CD4-positive, alpha-beta memory T cell (primary cell): ENCODE data around the gene PLCL1. TPM values are rescaled to one million over a fixed set of nuclear protein-coding genes. Genes with fewer than 3 reads are reported as not detected.
A peak's percentile ranks its signal among the peaks of the same experiment; 100 is the strongest.

Experiments
- CTCF ChIA-PET: fragments of 350-600 bp; sonication (Branson Sonifier 250); formaldehyde crosslinking; loops from one replicate; lab custom pipeline; 2021; ENCODE audit warnings: inconsistent platforms; ENCODE audit not compliant: partially characterized antibody; lab: Charles Lee
- POLR2A ChIA-PET: fragments of 350-600 bp; sonication (Branson Sonifier 250); formaldehyde crosslinking; loops from one replicate; lab custom pipeline; 2021; ENCODE audit not compliant: partially characterized antibody; lab: Charles Lee
- DNase-seq, 5 donors: peaks; one replicate each; pipeline versions ENCODE4 v3.0.0 to v3.0.0-alpha.2; 2020 to 2022; ENCODE audit warnings: mixed read lengths in 1 of 5
- H3K27ac ChIP-seq: one replicate; pipeline ENCODE4 v1.7.0; 2013; ENCODE audit warnings: low read depth, low read length
- H3K27me3 ChIP-seq: 2 replicates; pipeline ENCODE4 v1.7.0; 2013; ENCODE audit warnings: mild to moderate bottlenecking, low read length, moderate library complexity; ENCODE audit not compliant: insufficient read depth
- H3K36me3 ChIP-seq: 2 replicates; pipeline ENCODE4 v1.7.0; 2013; ENCODE audit warnings: mild to moderate bottlenecking, low read length, moderate library complexity; ENCODE audit not compliant: insufficient read depth
- H3K4me1 ChIP-seq: 2 replicates; pipeline ENCODE4 v1.7.0; 2013; ENCODE audit warnings: mild to moderate bottlenecking, low read length, moderate library complexity; ENCODE audit not compliant: insufficient read depth
- H3K4me3 ChIP-seq, 2 donors: one replicate each; pipeline ENCODE4 v1.7.0; 2013; ENCODE audit warnings: low read length in 2 of 2, mild to moderate bottlenecking in 1 of 2
- H3K9me3 ChIP-seq, 2 donors: one replicate each; pipeline ENCODE4 v1.7.0; 2013; ENCODE audit warnings: low read length in 2 of 2, control low read depth in 1 of 2; ENCODE audit not compliant: control insufficient read depth in 1 of 2
- H3K27ac Mint-ChIP-seq, 7 donors: one replicate each; pipeline ENCODE4 v1.8.0; 2020 to 2021; ENCODE audit warnings: mixed read lengths in 7 of 7, mild to moderate bottlenecking in 6 of 7, inconsistent platforms in 3 of 7, moderate library complexity in 3 of 7
- H3K27me3 Mint-ChIP-seq, 2 donors: one replicate each; pipeline ENCODE4 v1.8.0; 2020 to 2021; ENCODE audit warnings: mixed read lengths in 2 of 2
- H3K36me3 Mint-ChIP-seq, 2 donors: one replicate each; pipeline ENCODE4 v1.8.0; 2020 to 2021; ENCODE audit warnings: mixed read lengths in 2 of 2, inconsistent platforms in 1 of 2, mild to moderate bottlenecking in 1 of 2
- H3K4me1 Mint-ChIP-seq, 4 donors: one replicate each; pipeline ENCODE4 v1.8.0; 2020 to 2021; ENCODE audit warnings: mixed read lengths in 4 of 4, mild to moderate bottlenecking in 1 of 4
- H3K4me3 Mint-ChIP-seq, 8 donors: one replicate each; pipeline ENCODE4 v1.8.0; 2020 to 2021; ENCODE audit warnings: mixed read lengths in 8 of 8, mild to moderate bottlenecking in 7 of 8, moderate library complexity in 6 of 8, inconsistent platforms in 3 of 8
- H3K9me3 Mint-ChIP-seq, 8 donors: one replicate each; pipeline ENCODE4 v1.8.0; 2020 to 2021; ENCODE audit warnings: mixed read lengths in 8 of 8, mild to moderate bottlenecking in 5 of 8, inconsistent platforms in 3 of 8, moderate library complexity in 1 of 8
- intact Hi-C: fragments of 100-400 bp; cut with micrococcal nuclease; formaldehyde crosslinking; loops from one replicate; pipeline ENCODE4 v1.15.1; 2023
- polyA plus RNA-seq, 2 donors: library from polyadenylated mRNA; unstranded; fragments of 300-500 nt; fragmentation: Illumina TruSeq; gene quantifications; one replicate each; pipeline ENCODE4 v1.2.3, GENCODE V29; 2021
- total RNA-seq, 2 experiments: library from RNA; stranded (reverse); gene quantifications; one replicate each; pipeline ENCODE4 v1.2.3, GENCODE V29; 2021

PLCL1 gene
- total and polyA plus RNA-seq, 4 experiments from 2014 or later, result 5.5 to 17.6 (median 12.4) TPM

- H3K4me1 Mint-ChIP-seq, result peaks cover 46 to 71% (median 56%) of the 10 kb centered on the region in 4 donors
- ChIA-PET POLR2A (interaction anchor here (0.9 to 1.3 kb wide), 2 partner anchors 19 to 288 kb away, joined by 3 read pairs; no protein-coding TSS in a partner anchor), CTCF (interaction anchor here (0.8 to 4.1 kb wide), 21 partner anchors 9 to 446 kb away, joined by 3 to 27 read pairs (median 5); no protein-coding TSS in a partner anchor)
- Histone ChIP-seq H3K27ac (no peak overlapping the region), H3K36me3 (no peaks in the 10 kb centered on the region), H3K4me1 (peaks cover 45% of the 10 kb centered on the region), H3K4me3 (no peak overlapping the region), H3K9me3 (no peaks in the 10 kb centered on the region), H3K27me3 (no peaks in the 10 kb centered on the region)
- H3K9me3 Mint-ChIP-seq, result peaks cover 0 to 2% (median 0%) of the 10 kb centered on the region in 8 donors
- DNase-seq, result no peak
- no peaks in the 10 kb centered on the region for H3K36me3 Mint-ChIP-seq
- no peak overlapping the region for H3K4me3 Mint-ChIP-seq
- H3K27ac Mint-ChIP-seq, result no peak overlapping the region
- H3K27me3 Mint-ChIP-seq, result no peaks in the 10 kb centered on the region
- intact Hi-C loops, result loop anchor here (1.0 kb wide), 2 partner anchors 203 to 276 kb away; no protein-coding TSS in a partner anchor
These were observed 46.6 kb downstream of the PLCL1 start for GRCh38 chr2:197850882-197851450.

- no peaks in the 10 kb centered on the region for H3K36me3 ChIP-seq
- DNase-seq, result no peak
- Mint-ChIP-seq H3K27me3 (no peaks in the 10 kb centered on the region), H3K27ac (no peak overlapping the region), H3K4me3 (peak overlapping the region in 1 of 8 donors; percentile 1), H3K9me3 (peaks cover 0 to 2% (median 0%) of the 10 kb centered on the region in 8 donors), H3K36me3 (no peaks in the 10 kb centered on the region), H3K4me1 (peaks cover 45 to 70% (median 56%) of the 10 kb centered on the region in 4 donors)
- H3K4me3 ChIP-seq, result no peak overlapping the region
- H3K27me3 ChIP-seq, result no peaks in the 10 kb centered on the region
- H3K9me3 ChIP-seq, result no peaks in the 10 kb centered on the region
- intact Hi-C loops, result loop anchor here (1.0 kb wide), 2 partner anchors 203 to 276 kb away; no protein-coding TSS in a partner anchor
- H3K27ac ChIP-seq, result no peak overlapping the region
- ChIA-PET POLR2A (interaction anchor here (1.3 kb wide), 1 partner anchor 18 kb away, joined by 3 read pairs; no protein-coding TSS in a partner anchor), CTCF (interaction anchor here (0.8 to 4.1 kb wide), 22 partner anchors 9 to 446 kb away, joined by 3 to 27 read pairs (median 4); no protein-coding TSS in a partner anchor)
- H3K4me1 ChIP-seq, result peaks cover 44% of the 10 kb centered on the region
These were observed 47.1 kb downstream of the PLCL1 start for GRCh38 chr2:197851451-197851850.

GRCh38 chr2:197852108-197852507, 47.7 kb downstream of the PLCL1 start:
- Histone ChIP-seq H3K27me3 (no peaks in the 10 kb centered on the region), H3K27ac (no peak overlapping the region), H3K36me3 (no peaks in the 10 kb centered on the region), H3K4me1 (peaks cover 38% of the 10 kb centered on the region), H3K9me3 (no peaks in the 10 kb centered on the region), H3K4me3 (no peak overlapping the region)
- H3K27me3 Mint-ChIP-seq, result no peaks in the 10 kb centered on the region
- H3K9me3 Mint-ChIP-seq, result peaks cover 0 to 2% (median 0%) of the 10 kb centered on the region in 8 donors
- ChIA-PET CTCF (interaction anchor here (0.7 to 4.1 kb wide), 15 partner anchors 12 to 444 kb away, joined by 3 to 27 read pairs (median 6); no protein-coding TSS in a partner anchor), POLR2A (no interaction called here)
- H3K4me3 Mint-ChIP-seq, result no peak overlapping the region
- intact Hi-C loops, result no loop called here
- H3K36me3 Mint-ChIP-seq, result no peaks in the 10 kb centered on the region
- DNase-seq, result no peak
- H3K27ac Mint-ChIP-seq, result peak overlapping the region in 1 of 7 donors; percentile 1
- peaks cover 42 to 68% (median 52%) of the 10 kb centered on the region in 4 donors for H3K4me1 Mint-ChIP-seq

- Histone ChIP-seq H3K27ac (no peak overlapping the region), H3K4me1 (peaks cover 32% of the 10 kb centered on the region), H3K9me3 (no peaks in the 10 kb centered on the region), H3K27me3 (no peaks in the 10 kb centered on the region), H3K36me3 (no peaks in the 10 kb centered on the region), H3K4me3 (no peak overlapping the region)
- CTCF ChIA-PET, result interaction anchor here (1.8 to 4.1 kb wide), 2 partner anchors 200 to 274 kb away, joined by 4 to 27 read pairs; no protein-coding TSS in a partner anchor
- H3K4me1 Mint-ChIP-seq, result peaks cover 34 to 62% (median 45%) of the 10 kb centered on the region in 4 donors
- no peak for DNase-seq
- H3K36me3 Mint-ChIP-seq, result peaks cover 2 to 4% of the 10 kb centered on the region in 2 donors
- no peak overlapping the region for H3K27ac Mint-ChIP-seq
- no peak overlapping the region for H3K4me3 Mint-ChIP-seq
- H3K9me3 Mint-ChIP-seq, result peaks cover 0 to 13% (median under 1%) of the 10 kb centered on the region in 8 donors
- POLR2A ChIA-PET, result interaction anchor here (1.4 to 1.5 kb wide), 2 partner anchors 15 to 48 kb away, joined by 3 to 4 read pairs; no protein-coding TSS in a partner anchor
- intact Hi-C loops, result no loop called here
- no peaks in the 10 kb centered on the region for H3K27me3 Mint-ChIP-seq
These were observed 49.2 kb downstream of the PLCL1 start for GRCh38 chr2:197853549-197853948.

DNA sequence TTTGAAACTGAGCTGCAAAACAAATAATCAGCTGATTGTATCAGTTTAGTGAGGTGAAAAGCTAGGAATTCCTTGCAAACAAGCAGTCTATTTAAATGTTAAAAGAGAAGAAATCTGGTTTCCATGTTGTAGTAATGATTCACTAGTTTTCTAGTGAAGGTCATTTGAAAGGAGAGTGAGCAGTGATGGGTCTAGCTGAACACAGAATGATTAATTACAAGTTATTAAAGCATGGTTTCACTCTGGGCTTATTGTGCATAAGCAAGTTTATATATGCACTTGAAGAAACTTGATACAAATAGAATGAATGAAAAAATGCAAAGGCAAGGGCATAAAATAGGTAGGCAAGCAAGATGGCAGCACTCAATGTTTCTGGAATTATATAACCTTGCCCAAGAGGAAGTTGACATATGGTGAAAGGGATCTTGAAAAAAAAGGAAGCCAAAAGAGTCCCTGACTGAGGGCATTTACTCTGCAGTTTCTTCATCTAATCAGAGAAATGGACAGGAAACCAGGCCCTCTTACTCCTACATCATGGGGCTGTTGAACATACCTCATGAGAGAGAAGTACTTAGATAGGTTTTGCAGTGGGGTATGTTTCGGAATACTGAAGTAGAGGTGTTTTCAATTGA, 53.2 kb downstream of the PLCL1 start:
- ChIA-PET CTCF (interaction anchor here (0.9 to 1.4 kb wide), 4 partner anchors 9 to 103 kb away, joined by 3 read pairs; no protein-coding TSS in a partner anchor), POLR2A (interaction anchor here (0.9 to 1.4 kb wide), 2 partner anchors 10 to 12 kb away, joined by 3 to 4 read pairs; no protein-coding TSS in a partner anchor)
- H3K36me3 ChIP-seq, result no peaks in the 10 kb centered on the region
- Mint-ChIP-seq H3K4me3 (peak overlapping the region in 1 of 8 donors; percentile 31), H3K9me3 (peaks cover 2 to 16% (median 3%) of the 10 kb centered on the region in 8 donors), H3K27me3 (peaks cover 0 to 2% of the 10 kb centered on the region in 2 donors), H3K4me1 (peaks cover 17 to 40% (median 26%) of the 10 kb centered on the region in 4 donors), H3K27ac (peak overlapping the region in 1 of 7 donors; percentile 3), H3K36me3 (peaks cover 2 to 13% of the 10 kb centered on the region in 2 donors)
- DNase-seq, result no peak
- H3K27me3 ChIP-seq, result no peaks in the 10 kb centered on the region
- H3K4me1 ChIP-seq, result peaks cover 9% of the 10 kb centered on the region
- intact Hi-C loops, result no loop called here
- no peaks in the 10 kb centered on the region for H3K9me3 ChIP-seq
- H3K4me3 ChIP-seq, result no peak overlapping the region
- no peak overlapping the region for H3K27ac ChIP-seq

GRCh38 chr2:197858607-197859140, 54.3 kb downstream of the PLCL1 start:
- H3K27me3 Mint-ChIP-seq, result peaks cover 0 to 2% of the 10 kb centered on the region in 2 donors
- peaks cover 9% of the 10 kb centered on the region for H3K4me1 ChIP-seq
- intact Hi-C loops, result no loop called here
- H3K36me3 Mint-ChIP-seq, result peaks cover 2 to 13% of the 10 kb centered on the region in 2 donors
- H3K27ac Mint-ChIP-seq, result no peak overlapping the region
- no peak for DNase-seq
- H3K9me3 ChIP-seq, result no peaks in the 10 kb centered on the region
- H3K27ac ChIP-seq, result no peak overlapping the region
- no peaks in the 10 kb centered on the region for H3K36me3 ChIP-seq
- CTCF ChIA-PET, result interaction anchor here (0.9 to 1.4 kb wide), 5 partner anchors 10 to 101 kb away, joined by 3 read pairs; no protein-coding TSS in a partner anchor
- POLR2A ChIA-PET, result interaction anchor here (0.9 to 1.4 kb wide), 2 partner anchors 11 to 35 kb away, joined by 3 to 4 read pairs; no protein-coding TSS in a partner anchor
- H3K4me3 ChIP-seq, result no peak overlapping the region
- H3K4me1 Mint-ChIP-seq, result peaks cover 17 to 39% (median 28%) of the 10 kb centered on the region in 4 donors
- no peak overlapping the region for H3K4me3 Mint-ChIP-seq
- no peaks in the 10 kb centered on the region for H3K27me3 ChIP-seq
- peaks cover 2 to 16% (median 3%) of the 10 kb centered on the region in 8 donors for H3K9me3 Mint-ChIP-seq
